Natural killer cell treated with Interleukin-12 subunit alpha and Interleukin-12 subunit beta and Interleukin-15 and Interleukin-18, amount 100 ng/mL, for 72 hours (primary cell): ENCODE data around the gene COLEC11. TPM values are rescaled to one million over a fixed set of nuclear protein-coding genes. Genes with fewer than 3 reads are reported as not detected.

ENCODE experiments used
- total RNA-seq, 2 donors: library from RNA; stranded (reverse); gene quantifications; one replicate each; pipeline ENCODE4 v1.2.3, GENCODE V29; 2022

COLEC11 gene
- total RNA-seq, 2 donors from 2014 or later, result 0.48 TPM; not detected in 1

Other genes starting within 250 kb of the COLEC11 start
- gene EIPR1, start 217.3 kb upstream of the COLEC11 start, total RNA-seq, result 10 to 100 TPM; 46.9 to 61.8 TPM
- 100 to 1,000 TPM in 1 of 2 donors, 10 to 100 TPM in 1; 93.2 to 155 TPM for gene TRAPPC12, start 215.4 kb upstream of the COLEC11 start, total RNA-seq
- gene ADI1, start 75.6 kb upstream of the COLEC11 start, total RNA-seq, result 10 to 100 TPM; 23.6 to 24.7 TPM
- gene RNASEH1, start 36.8 kb upstream of the COLEC11 start, total RNA-seq, result 10 to 100 TPM; 24.7 to 47.2 TPM
- gene RPS7, start 19.9 kb upstream of the COLEC11 start, total RNA-seq, result 1,000 to 10,000 TPM in 1 of 2 donors, 100 to 1,000 TPM in 1; 834 to 1,122 TPM
- gene ALLC, start 63.1 kb downstream of the COLEC11 start, total RNA-seq, result not detected
- not detected for gene DCDC2C, start 108.5 kb downstream of the COLEC11 start, total RNA-seq